Non-pigmented ciliary epithelial cell (primary cell): ENCODE measurements around the gene MED27.
A peak's percentile ranks its signal among the peaks of the same experiment; 100 is the strongest.

ENCODE experiments used
- DNase-seq: peaks from one replicate; pipeline ENCODE4 v3.0.0-alpha.2; 2010; ENCODE audit warnings: low read depth

The MED27 gene

DNA sequence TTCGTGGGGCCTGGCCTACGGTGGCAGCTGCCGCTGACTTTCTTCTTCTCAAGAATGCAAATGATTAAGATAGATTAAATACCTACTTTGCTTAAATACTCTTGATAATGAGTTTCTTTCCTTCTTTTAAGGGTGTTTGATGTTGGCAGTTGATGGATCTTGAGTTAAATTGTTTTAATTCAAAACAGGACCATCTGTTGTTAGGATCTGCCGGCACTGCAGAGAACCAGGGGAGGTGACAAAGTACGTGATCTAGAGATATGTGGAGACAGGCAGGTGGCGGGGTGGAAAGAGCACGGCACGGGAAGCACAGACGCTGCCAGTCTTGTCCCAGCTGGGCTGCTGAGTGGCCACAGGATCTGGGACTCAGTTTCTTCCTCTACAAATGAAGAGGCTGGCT is 37.9 kb downstream of the MED27 start:
- DNase-seq: no peak

DNA sequence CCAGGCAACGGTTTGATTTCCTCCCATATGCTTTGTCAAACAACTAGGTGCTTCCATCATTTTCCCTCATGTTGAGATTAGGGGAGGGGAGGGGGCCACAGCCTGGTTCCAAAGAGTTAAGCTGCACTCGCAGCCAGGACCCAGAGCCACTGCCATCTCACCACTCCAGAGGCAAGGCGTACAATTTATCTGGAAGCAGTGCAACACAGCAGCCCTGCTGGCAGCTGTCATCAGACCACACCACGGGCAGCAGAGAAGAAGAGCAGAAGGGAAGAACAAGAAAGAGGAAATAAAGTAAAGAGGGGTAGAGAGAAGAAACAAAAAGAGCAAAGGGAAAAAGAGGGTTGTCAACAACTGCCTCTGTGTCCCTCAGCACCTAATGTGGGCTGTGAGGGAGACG is 38.9 kb downstream of the MED27 start:
- no peak for DNase-seq

GRCh38 chr9:132040246-132040645 is 39.4 kb downstream of the MED27 start:
- no peak for DNase-seq

DNA sequence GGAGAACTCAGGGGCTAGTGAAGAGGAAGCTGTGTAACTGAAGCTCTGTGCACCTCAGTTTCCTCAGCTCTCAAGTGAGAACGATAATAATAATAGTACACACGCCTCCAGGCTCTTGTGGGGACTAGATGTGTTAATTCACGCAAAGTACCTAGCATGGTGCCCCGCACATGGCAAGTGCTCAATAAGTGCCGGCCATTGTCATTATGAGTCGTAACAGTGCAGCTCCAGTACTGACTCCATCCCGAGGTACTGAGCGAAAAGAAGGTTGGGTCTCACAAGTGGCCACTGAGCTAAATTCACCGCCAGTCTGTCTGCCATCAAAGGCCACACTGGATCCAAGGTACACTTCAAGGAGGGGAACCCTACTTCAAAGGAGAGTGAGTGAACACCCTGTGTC is 40.4 kb downstream of the MED27 start:
- DNase-seq: no peak

GRCh38 chr9:132037458-132037857 is 42.2 kb downstream of the MED27 start:
- DNase-seq: no peak

GRCh38 chr9:132036521-132036920 is 43.1 kb downstream of the MED27 start:
- no peak for DNase-seq

GRCh38 chr9:132035679-132036078 is 44.0 kb downstream of the MED27 start:
- no peak for DNase-seq

DNA sequence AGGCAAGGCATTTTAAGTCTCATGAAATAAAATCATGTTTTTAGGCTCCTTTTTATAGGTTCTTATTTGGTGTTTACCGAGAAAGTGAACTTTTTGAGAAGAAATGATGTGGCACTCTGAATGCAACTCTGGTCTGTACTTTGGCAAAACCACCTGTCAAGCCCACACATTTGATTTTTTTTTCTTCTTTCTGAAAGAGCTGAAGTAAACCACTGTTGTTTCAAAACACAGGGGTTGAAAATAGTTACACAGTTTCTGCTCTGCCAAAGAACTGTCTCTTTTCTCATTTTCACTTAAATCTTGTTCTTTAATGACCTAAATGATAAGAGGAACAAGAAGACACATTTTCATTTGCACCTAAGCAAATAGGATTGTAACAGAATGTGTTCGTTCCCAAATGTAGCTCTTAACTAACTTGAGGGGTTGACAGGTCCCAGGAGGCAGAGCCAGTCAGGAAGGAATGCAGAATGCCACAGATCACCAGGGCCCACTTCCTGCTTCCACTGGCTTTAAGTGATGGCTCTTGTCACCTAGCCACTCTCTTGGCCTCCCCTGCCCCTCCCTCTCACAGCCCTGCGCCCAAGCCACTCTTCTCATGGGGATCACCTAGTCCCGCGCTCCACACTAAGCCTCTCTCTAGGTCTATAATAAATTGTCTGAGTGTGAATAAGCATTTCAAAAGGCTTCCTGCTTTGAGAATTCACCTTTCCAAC is 47.3 kb downstream of the MED27 start:
- DNase-seq: no peak

DNA sequence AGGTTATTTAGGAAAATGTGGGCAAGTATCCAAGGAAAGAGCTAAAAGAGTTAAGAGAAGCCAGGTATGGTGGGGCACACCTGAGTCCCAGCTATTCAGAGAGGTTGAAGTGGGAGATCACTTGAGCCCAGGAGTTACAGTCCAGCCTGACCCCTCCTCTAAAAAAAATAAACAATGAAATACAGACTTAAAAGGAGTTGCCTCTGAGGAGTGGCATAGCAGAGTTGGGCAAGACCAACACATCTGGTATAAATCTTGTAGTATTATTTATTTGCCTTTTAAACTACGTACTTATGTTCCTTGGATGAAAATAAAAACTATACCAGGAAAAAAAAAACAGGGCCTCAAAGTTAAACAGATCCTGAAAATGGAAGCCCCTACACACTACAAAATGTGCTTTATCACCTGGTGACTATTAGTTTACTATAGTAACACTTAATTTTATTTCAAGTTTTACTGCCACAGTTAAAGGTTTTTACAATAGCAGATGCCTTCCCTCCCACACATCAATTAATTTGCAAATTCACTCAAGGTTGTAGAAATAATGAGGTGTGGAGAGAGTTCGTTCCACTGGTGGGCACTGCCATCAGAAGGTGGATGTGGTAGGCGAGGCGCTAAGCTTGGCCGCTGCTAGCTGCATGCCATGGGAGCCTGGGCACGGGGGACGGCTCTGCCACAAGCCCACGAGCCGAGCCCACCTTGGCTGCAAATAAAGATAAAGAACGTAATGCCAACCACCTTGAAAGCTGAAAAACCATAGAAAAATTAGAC is 48.0 kb downstream of the MED27 start:
- no peak for DNase-seq

DNA sequence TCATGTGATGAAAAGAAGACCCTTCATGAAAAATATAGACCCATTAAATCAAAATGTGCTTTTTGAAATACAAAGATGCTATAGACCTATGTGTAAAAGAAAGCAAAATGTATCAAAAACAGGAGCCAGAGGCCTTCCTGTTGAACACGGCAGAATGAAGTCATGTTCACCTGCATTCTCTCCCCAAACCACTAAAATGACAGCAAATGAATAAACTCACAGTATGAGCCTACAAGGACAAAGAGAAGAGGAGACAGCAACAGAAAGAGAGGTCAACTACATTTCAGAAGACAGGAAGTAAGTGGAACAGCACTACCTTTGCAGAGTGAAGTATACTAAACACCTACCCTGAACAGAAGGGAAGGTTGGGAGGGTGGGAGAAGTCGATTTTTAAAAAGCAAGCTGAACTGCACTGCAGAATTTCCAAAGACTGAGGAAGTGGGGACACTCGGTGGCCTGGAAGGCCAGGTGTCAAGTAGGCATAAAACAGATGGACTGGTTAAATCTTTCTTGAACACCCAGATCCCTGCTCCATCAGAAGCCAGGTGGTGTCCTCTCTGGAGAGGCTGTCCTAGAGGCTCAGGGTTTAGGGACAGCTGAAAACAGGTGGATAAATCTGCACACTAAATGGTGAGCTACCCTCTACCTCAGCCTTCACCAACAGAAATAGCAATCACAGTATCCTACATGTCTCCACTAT is 48.9 kb downstream of the MED27 start:
- DNase-seq: no peak

DNA sequence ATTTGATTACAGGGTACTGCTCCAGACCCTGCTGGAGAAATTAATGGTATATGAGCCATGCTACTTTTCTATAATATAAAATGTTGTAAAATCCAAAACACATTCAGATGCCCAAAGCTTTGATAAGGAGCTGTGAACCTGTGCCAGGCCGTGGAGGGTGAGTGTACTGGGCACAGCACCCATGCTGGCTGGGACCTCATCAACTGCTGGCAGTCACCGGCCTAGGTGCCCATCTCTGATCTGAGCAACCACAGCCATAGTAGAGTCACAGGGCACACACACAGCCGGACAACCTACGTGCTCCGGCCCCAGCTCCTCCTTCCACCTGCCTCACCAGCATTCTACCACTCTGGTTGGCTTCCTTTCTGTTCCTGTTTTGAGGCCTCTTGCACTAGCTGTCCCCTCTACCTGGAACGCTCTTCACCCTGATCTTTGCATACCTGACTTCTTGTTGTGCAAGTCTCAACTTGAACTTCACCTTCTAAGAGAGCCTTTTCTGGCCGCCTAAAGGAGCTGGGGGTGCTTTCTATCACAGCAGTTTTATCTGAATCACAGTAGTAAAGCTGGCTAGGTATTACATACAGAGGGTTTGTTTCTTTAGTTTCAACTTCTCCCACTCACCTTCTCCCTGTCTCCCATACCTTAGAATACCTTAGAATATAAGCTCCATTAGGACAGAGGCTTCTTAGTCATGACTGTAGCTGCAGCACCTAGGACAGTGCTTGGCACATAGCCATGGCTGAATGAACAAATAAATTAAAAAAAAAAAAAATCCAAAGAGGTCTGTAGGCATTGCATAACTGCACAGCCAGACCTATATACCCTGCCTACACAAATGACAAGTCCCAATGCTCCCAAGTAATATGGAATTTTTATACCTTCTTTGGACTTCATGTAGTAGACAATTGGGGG is 51.7 kb downstream of the MED27 start:
- DNase-seq: no peak

DNA sequence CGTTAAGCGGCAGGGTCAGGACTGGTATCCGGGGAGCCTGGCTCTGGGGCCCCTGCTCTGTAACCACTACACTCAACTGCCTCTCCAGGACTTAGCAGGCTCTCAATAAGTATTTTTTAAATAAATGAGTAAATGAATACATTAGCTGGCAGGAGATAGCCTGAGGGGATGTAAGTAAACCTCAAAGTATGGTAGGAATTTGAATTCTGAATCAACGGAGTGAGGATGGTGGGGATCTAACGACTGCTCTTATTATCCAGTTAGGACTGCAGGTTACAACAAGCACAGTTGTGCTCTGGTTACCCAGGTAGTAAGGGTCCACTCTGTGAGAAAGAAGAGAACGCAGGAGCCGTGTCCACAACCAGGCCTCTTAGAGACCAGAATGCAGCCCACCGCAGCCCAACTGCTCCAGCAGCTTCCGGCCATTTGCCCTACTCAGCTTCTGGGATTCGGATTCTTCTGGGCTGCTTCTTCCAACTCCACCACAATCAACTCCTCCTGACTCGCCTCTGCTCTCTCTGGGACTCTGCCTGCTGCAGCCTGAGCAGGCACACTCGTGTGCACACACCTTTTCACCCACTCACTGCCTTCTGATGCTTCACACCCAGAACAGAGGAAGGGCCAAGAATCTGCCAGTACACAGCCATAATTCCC is 52.6 kb downstream of the MED27 start:
- peak; percentile 31 for DNase-seq

- DNase-seq: no peak
Observed at GRCh38 chr9:132025766-132026165, 53.9 kb downstream of the MED27 start.

GRCh38 chr9:132024589-132024988 is 55.1 kb downstream of the MED27 start:
- DNase-seq: no peak

DNA sequence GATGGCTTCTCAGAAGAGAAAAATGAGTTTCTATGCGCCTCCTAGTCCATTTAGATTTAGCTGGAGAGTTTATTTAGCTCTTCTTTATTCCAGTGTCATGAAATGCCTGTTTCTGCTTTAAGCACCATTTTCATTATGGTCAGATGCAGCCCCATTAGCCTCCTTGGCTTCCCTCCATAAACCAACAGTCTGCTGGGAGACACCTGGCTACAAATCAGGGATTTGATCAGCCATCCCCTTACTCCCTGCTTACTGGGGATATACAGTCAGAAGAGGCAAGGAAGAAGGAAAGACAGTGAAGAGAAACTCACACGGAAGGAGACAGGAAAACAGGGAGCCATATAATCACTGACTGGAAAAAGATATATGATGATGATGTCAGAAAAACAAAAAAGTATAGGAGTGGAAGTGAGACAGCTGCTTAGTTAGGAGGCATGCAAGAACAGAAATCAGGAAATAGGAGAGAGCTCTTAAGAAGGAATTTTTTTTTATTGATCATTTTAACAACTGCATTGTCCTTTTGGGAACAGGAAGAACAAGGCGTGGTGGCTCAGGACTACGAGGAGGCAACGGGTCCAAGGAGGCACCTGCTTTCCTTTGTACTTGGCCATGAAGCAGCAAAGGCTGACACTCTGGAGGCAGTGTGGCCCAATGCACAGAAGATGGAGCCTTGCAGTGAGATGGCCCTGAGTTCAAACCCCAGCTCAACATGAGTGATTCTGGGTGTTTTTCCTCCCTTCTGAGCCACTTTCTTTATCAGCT is 56.1 kb downstream of the MED27 start:
- no peak for DNase-seq

DNA sequence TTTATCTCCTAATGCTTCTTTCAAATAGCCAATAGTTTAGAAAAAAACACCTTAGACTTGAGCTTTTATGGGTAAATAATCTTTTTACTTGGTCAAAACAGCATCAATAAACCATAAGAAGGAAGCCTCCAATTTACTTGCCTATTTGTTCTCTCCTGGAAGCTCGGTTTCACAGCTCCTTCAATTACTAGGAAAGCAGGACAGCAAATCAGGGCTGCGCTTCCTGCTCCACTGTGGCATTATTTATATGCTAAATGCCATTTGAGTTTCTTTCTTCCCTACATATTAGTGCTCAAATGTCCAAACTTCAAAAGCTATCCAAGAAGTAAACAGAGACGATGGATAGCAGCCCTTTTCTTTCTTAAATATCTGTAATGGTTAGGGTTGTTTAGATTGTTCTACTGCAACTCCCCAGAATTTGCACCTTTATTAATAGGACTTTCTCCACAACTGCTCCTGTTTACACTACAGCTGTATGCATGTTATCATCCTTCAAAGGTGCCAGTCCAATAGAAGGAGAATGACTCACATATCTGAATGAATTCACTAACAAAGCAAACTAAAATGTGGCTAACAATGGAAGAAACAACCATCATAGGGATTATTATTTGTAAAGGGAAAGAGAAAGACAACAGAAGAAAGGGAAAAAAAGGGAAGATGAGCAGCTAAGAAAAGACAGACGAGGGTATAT is 58.7 kb downstream of the MED27 start:
- no peak for DNase-seq

- DNase-seq: no peak
Observed at GRCh38 chr9:132020272-132020671, 59.4 kb downstream of the MED27 start.

DNA sequence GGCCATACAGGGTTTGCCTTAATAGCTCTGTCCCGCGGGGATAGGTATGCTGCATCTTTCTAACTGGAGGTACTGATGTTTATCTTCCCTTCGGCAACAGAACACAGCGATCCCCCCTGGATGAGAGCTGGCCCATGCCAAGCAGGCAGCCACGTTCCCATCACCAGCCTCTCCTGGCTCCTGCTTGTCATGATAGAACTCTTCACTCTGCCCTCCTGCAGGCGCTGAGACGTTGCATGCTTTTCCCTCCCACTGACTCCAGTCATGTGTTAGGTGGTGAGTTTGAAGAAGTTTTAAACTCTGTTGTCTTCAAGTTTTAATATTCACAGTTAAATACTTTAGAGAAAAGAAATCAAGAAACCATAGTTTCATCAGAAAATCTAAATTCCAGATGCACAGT is 60.0 kb downstream of the MED27 start:
- no peak for DNase-seq

DNA sequence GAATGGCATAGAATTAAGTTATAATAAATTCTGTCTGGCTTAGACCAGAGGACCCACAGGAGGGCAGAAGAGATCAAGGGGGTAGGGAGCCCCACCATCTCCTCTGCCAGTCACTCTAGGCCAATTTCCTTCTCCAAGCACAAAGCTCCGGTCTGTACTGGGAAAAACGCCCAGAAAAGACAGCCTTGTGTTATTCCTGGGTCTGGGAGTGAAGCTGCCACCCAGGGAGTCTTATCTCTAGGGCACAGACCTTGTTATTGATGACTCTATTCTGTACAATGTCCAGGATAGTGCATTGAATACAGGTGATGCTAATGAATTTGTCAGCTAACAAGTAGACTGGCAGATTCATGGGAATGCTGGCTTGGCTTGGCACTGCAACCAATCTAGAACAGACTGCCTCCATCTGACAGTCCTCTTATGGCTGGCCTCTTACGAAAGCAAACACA is 60.7 kb downstream of the MED27 start:
- DNase-seq: no peak

- DNase-seq: no peak
Observed at GRCh38 chr9:132016456-132016855, 63.2 kb downstream of the MED27 start.
